RPMI7951 (cell line): ENCODE data around the gene DOK3. TPM values are rescaled to one million over a fixed set of nuclear protein-coding genes. Genes with fewer than 3 reads are reported as not detected.
A peak's percentile ranks its signal among the peaks of the same experiment; 100 is the strongest.

ENCODE experiments used
- DNase-seq: peaks from one replicate; pipeline ENCODE4 v3.0.0-alpha.2; 2012; ENCODE audit warnings: low read depth
- total RNA-seq: library from RNA; depleted of rRNA; stranded (reverse); fragments of >200 nt; shearing (Covaris generic); gene quantifications from 2 replicates; pipeline ENCODE4 v1.2.3, GENCODE V29; 2014; rRNA removed

DOK3 gene, protein sequence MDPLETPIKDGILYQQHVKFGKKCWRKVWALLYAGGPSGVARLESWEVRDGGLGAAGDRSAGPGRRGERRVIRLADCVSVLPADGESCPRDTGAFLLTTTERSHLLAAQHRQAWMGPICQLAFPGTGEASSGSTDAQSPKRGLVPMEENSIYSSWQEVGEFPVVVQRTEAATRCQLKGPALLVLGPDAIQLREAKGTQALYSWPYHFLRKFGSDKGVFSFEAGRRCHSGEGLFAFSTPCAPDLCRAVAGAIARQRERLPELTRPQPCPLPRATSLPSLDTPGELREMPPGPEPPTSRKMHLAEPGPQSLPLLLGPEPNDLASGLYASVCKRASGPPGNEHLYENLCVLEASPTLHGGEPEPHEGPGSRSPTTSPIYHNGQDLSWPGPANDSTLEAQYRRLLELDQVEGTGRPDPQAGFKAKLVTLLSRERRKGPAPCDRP
- 0.49 TPM in 1 of 2 replicates, not detected in the other for total RNA-seq

GRCh38 chr5:177509381-177509951 is at the start of gene DOK3:
DOK3 (minus strand) TSS chr5:177509826; CDS start chr5:177509540, 286 bp downstream.
- DNase-seq = no peak

DNA sequence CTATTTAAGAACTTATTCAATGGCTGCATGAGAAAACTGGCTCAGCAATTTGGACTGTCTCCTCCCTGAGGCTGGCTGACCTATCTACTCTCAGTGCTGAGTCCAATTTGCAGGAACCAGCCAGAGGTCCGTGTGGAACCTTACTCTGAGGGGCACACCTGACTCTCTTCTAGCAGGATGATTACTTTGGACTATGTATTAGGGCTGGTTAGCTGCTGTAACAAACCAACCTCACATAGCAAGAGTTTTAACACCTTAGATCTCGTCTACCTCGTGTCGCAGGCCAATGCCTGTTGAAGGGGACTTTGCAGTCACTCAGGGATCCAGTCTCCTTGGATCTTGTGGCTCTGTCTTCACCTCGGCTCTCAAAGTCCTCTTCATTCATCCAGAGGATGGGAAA is 48.2 kb upstream of the DOK3 start:
- DNase-seq = no peak

- peak; percentile 21 for DNase-seq
Observed at GRCh38 chr5:177557041-177557647, 47.5 kb upstream of the DOK3 start.

- no peak for DNase-seq
Observed at GRCh38 chr5:177555665-177556064, 46.0 kb upstream of the DOK3 start.

DNA sequence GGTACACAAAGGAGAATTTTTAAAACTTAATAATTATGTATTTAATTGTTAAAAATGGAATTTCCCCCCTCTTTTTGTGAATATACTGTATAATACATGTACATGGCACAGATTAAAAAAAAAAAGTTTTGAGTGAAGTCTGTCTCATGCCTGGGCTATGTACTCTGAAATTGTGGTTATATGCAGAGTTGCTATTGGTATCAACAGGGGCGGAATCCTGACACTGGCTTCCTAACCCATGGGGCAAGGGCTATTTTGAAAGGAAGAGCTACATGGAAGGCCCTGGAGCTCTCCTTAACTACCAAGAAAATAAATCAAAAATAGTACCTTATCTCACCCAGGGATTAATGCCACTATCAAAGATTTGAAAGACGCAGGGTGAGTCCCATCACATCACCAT is 45.6 kb upstream of the DOK3 start:
- DNase-seq = no peak

- peak; percentile 87 for DNase-seq
Observed at GRCh38 chr5:177554474-177555111, 45.0 kb upstream of the DOK3 start, which contains the start of gene FAM193B. FAM193B (minus strand) TSS chr5:177554563; CDS start chr5:177554458, 105 bp downstream.

- peak; percentile 34 for DNase-seq
Observed at GRCh38 chr5:177553671-177554429, 44.2 kb upstream of the DOK3 start.

DNA sequence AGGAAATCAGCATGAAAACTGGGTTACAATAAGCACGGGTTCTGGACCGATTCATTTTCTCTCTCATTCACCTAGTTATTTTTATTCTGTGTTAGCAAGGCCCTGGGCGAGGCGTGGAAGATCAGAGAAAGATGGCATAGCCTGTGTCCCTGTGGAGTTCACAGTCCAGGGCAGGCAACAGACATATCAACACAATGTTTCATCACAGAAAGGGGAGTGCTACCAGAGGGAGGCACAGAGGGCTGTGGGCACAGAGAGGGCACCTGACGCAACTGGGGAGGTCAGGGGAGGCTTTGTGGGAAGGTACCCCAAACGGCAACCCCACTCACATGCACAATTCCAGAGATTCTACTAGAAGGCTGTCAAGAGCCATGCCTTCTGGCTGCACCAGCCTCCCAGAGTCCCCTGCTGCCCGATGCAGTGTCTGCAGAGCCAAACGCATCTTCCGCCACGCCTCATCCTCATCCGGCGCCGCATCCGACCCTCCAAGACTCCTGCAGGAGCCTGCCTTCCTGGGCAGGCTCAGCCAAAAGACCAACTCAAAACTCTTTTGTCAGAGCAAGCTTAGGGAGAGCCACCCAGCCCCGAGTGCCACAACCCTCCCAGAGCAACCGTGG is 43.3 kb upstream of the DOK3 start:
- DNase-seq = peak; percentile 22

GRCh38 chr5:177550122-177550521 is 40.5 kb upstream of the DOK3 start:
- no peak for DNase-seq

DNA sequence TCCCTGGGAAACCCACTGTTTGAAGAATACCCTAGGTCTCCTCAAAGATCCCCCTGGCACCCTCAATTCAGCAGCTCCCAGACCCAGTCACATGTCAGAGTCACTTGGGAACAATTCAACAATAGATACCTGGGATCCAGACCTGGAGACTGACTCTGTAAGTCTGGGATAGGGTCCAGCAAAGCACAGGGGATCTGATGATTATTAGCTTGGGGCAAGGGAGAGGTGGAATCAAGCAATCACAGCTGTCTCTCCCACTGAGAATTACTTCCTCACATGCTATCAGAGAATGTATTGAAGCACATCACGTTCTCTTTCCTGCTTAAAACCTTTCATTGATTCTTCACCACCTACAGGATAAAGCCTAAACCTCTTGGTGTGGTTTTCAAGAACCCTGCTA is 38.9 kb upstream of the DOK3 start:
- no peak for DNase-seq

GRCh38 chr5:177547736-177548135 is 38.1 kb upstream of the DOK3 start:
- no peak for DNase-seq

DNA sequence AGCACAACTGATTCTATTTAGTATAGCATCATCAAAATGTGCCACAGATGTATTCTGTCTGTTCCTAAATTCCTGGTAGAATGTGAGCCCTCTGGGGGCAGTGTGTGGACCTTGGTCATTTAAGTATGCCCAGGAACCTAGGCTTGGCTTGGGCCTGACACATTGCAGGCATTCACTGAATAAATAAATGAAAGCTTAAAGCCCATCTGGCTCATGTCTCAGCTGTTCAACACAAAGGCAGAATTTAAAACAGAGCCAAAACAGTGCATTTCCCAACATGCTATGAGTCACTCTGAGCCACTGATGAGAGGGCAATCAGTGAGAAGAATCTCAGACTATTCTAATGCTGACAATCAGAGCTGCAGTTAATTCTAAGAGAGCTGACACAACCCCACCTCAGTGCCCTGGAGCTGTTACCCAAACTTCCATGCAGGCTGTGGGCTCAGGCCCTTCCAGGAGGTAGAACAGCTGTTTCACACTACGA is 36.7 kb upstream of the DOK3 start:
- DNase-seq = peak; percentile 99

DNA sequence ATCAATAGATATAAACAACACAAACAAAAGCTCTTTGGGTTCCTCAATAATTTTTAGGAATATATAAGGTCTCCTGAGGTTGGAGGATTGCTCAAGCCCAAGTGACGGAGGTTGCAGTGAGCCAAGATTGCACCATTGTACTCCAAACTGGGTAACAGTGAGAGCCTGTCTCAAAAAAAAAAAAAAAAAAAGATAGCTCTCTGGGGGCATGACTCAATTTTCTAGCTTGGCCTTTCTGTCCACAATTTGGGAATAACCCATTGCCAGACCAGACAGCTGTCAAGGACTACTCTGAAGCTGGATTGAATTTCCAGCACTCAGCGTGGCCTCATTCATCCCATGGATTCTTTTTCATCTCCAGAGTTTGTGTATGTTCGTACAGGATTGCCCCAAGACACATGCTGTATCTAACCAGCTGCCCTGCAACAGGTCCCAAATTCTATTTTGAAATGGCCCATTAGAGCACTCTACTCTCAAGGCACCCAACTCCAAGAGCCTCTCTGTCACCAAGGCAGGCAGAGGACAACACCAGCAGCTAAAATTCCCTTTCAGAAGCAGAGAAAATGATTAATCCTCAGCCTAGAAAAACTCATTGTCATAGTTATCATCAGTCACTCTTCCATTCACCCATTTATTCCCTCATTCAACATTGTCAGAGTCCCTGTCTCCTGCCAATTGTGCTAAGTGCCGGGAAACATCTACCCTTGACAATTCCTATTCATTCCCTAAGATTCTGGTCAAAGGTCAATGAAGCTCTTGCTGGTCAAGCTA is 36.0 kb upstream of the DOK3 start:
- peak; percentile 85 for DNase-seq

DNA sequence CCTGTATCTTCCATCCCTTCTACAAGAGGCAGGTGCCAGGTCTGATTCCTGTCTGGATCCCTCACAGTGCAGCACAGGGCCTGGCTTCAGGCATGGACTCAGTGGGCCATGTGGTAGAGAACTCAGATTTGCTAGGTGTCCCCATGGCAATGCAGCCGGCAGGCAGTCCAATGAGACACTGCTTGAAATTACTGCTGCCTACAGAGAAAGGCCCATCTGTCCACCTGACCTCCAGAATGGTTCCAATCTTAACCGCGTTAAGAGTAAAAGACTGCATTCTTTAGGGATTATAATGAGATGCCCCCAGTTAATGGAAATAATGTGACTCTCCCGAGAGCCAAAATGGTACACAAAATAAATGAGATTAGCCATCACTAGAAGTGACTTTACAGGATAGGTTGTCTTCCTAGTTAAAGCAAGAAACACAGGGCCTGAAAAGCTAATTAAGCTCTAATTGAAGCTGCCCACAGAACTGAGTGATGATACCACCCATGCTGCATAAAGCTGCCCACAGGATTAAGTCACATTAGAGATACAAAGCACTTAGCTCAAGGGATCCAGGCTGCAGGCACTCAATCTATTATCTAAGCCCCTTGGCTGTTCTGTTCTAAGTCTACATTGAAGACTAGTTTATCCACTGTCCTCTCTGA is 33.3 kb upstream of the DOK3 start:
- no peak for DNase-seq

DNA sequence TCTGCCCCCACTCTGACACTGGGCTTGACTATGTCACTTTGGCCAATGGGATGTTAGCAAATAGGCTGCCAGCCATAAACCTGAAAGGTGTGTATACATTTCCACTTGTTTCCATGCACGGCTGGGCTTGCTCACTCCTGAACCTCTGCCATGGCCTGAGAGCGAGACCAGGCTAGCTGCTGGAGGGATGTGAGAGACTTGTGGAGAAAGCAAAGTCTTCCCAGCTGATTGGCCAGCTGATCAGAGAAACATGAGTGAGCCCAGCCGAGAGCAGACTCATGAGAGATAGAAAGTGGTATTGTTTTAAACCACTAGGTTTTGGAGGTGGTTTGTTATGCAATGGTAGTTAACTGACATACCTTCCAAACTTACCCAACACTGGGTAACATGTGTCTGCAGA is 30.8 kb upstream of the DOK3 start:
- DNase-seq = no peak

DNA sequence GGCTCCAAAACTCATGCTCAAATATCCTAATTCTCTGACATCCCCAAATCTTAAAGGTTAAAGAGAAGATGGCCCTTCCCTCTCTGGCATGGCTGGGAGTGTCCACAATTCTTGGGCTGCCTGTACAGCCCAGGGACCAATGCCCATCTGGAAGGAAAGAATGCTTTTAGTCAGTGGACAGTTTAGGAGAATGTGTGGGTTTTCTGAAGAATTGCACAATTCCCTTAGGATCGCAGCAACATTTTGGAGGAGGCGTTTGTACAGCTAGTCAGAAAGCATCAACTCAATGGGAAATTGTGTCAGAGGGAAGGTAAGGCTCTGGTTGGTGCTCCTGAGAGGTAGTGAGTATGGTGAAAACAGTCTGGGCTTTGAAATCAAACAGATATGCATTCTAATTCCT is 29.8 kb upstream of the DOK3 start:
- peak; percentile 35 for DNase-seq

DNA sequence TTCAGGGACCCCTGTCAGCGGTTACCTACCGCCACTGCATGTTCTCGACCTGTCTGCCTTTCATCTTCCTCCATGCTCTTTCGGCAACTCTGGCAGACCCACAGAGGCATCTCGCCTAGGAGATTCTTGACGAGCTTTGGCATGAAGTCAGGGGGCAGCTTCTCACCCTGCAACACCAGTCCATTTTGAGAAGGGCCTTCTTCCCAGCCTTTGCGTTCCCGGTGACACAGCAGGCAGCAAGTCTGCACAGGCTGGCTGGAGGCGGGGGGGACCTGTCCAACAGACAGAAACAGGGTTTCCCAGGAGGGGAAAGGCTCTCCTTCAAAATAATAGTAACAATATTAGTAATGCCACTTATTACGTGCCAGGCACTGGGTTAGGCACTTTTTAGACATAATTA is 29.2 kb upstream of the DOK3 start:
- no peak for DNase-seq

DNA sequence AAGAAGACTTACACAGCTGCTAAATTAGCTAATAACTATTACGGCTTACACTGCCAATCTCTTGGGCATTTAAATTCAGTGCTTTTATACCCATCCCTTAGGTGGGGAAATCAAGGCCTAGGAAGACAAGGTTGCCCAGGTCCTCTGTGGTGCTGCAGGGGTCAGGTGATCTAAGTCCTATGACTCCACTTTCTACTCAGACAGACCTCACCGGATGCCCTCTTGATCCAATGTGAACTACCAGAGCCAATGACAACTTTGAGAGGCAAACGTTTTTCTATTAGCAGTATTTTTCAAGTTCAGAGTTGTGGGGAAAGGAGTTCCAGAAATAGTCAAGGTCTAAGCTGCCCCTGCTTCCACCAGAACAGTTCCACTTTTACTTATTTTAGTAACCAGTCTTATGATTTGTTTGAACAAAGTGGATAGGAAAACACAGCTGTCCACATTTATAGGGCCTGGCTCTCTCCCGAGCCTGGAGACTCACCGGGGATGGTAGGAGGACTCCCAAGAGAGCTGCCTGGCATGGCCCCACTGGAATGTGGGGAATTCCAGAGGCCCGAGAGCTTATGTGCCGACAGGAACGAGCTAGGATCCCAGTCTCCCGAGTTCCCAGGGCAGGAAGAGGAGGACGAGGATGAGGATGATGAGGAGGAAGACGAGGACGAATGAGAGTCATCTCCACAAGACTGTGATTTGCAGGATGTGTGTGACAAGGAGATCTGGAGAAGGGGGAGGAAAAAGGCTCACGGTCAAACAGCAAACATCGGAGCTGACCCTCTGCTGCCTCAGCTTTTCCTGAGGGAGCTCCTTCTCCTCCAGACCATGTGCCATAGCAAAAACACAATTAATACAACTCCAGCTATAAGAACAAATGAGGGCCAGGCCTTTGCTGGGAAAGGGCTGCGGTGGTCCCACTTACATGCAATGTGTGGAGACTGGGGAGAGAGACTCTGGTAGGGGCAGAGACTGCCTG is 28.0 kb upstream of the DOK3 start:
- peak; percentile 84 for DNase-seq
